Ramos (cell line): ENCODE data around the gene SPEG.
"Not testable (repeated sequence)": the region's sequence is repeated elsewhere in the genome, so short reads cannot be mapped to it uniquely, and the experiment has no call there.

ENCODE experiments used
- in situ Hi-C: fragments of 300-500 bp; cut with MboI; formaldehyde crosslinking; loops from one replicate; pipeline ENCODE4 v1.14.3; 2022; ENCODE audit warnings: low sequenced_read_pairs; ENCODE audit not compliant: unreplicated experiment

SPEG gene

GRCh38 chr2:219434718-219435525 lies at the start of gene SPEG:
Gene SPEG (plus strand): TSS chr2:219434843. CDS start chr2:219434978, 135 bp downstream.
- in situ Hi-C loops, result no loop called here

GRCh38 chr2:219384859-219385258 lies 49.8 kb upstream of the SPEG start:
- in situ Hi-C loops, result no loop called here

GRCh38 chr2:219385958-219386520 lies 48.6 kb upstream of the SPEG start:
- in situ Hi-C loops, result no loop called here

GRCh38 chr2:219386532-219387280 lies 47.9 kb upstream of the SPEG start:
- in situ Hi-C loops, result no loop called here

GRCh38 chr2:219387306-219388120 lies 47.1 kb upstream of the SPEG start, which contains the start of gene DNPEP:
Gene DNPEP (minus strand): TSS chr2:219387912. CDS start chr2:219387794, 118 bp downstream.
- in situ Hi-C loops, result no loop called here

GRCh38 chr2:219388121-219388906 lies 46.3 kb upstream of the SPEG start:
- in situ Hi-C loops, result no loop called here

GRCh38 chr2:219388907-219389156 lies 45.8 kb upstream of the SPEG start:
- in situ Hi-C loops, result no loop called here

- in situ Hi-C loops, result no loop called here
Observed at GRCh38 chr2:219392754-219393153, 41.9 kb upstream of the SPEG start.

DNA sequence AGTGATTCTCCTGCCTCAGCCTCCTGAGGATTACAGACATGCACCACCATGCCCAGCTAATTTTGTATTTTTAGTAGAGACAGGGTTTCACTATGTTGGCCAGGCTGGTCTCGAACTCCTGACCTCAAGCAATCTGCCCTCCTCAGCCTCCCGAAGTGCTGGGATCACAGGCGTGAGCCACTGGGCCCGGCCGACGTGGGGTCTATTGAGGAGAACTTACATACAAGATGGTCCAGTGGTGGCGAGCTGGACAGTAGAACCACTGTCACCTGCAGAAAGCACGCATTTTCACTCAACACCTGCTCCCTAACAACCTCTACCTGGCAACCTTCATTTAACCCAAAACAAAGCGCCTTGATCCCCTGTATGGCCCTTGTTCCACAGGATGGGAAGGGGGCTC lies 39.6 kb upstream of the SPEG start:
- in situ Hi-C loops, result not testable (repeated sequence)

- in situ Hi-C loops, result no loop called here
Observed at GRCh38 chr2:219395609-219396008, 39.0 kb upstream of the SPEG start.

GRCh38 chr2:219396863-219397457 lies 37.7 kb upstream of the SPEG start:
- in situ Hi-C loops, result no loop called here

- in situ Hi-C loops, result no loop called here
Observed at GRCh38 chr2:219398721-219399363, 35.8 kb upstream of the SPEG start.

DNA sequence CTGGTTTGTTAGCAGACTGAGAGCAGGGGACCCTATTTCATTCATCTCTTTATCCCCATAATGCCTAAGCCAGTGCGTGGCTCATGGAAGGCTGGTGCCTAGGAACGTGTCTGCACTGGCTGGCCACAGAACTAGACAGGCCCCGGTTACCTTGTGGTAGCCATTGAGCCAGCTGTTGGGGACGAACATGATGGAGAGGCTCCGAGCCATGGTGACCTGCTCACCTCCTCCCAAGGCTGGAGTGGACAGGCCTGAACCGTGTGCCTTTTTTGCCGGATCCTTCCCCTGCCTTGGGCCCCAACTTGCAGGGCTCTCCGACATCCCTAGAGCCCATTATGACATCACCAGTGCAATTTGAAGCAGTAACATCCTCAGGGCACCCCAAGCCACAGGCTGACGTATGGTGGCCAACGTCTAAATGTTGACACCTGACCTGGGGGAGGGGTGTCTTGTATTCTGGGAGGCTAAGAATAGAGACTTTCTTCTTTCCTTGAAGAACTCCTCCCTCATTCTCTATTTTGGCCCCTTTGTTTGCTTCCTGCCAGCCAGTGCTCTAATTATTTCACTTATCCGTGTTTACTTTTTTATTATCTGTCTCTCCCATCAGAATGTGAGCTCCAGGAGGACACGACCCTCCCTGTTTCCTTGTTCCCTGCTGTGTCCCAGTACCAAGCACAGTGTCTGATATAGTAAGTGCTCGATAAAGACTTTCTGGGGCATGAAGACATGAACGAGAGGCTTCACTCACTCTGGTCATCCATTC lies 34.7 kb upstream of the SPEG start:
- in situ Hi-C loops, result loop anchor here (10.0 kb wide), 1 partner anchor 135 kb away; no protein-coding TSS in a partner anchor

- in situ Hi-C loops, result loop anchor here (10.0 kb wide), 1 partner anchor 134 kb away; no protein-coding TSS in a partner anchor
Observed at GRCh38 chr2:219400562-219400961, 34.1 kb upstream of the SPEG start.

DNA sequence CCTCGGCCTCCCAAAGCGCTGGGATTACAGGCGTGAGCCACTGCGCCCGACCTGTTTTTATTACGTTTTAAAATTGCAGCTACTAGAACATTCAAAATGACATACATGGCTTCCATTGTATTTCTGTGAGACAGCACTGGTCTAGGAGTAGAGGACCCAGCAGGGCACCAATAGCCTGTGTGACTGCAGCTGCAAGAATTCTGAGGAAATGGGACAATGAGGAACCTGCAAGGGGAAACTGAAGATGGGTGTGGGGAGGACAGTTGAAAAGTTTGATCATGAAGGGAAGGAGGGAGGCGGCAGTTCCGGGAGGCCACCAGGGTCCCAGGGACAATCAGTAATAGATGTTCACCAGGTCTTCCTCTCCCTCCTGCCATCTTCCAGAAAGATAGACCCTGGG lies 33.0 kb upstream of the SPEG start:
- in situ Hi-C loops, result loop anchor here (10.0 kb wide), 1 partner anchor 133 kb away; no protein-coding TSS in a partner anchor

- in situ Hi-C loops, result loop anchor here (10.0 kb wide), 1 partner anchor 132 kb away; no protein-coding TSS in a partner anchor
Observed at GRCh38 chr2:219402665-219403515, 31.8 kb upstream of the SPEG start.

- in situ Hi-C loops, result loop anchor here (10.0 kb wide), 1 partner anchor 131 kb away; no protein-coding TSS in a partner anchor
Observed at GRCh38 chr2:219403861-219404260, 30.8 kb upstream of the SPEG start.
